Adipose tissue (tissue), 3 donors: ENCODE measurements around the gene ADK. TPM values are rescaled to one million over a fixed set of nuclear protein-coding genes. Genes with fewer than 3 reads are reported as not detected.

Experiments
- H3K27ac ChIP-seq: one replicate; pipeline ENCODE4 v1.5.1; 2013; ENCODE audit warnings: low read depth, low read length
- WGBS, 3 donors: extraction: QIAGEN DNeasy Blood & Tissue Kit; methylation state at CpG; one replicate each; pipeline ENCODE4 v1.1.7; 2013; 5-methylcytosine and 5-hydroxymethylcytosine counted together
- polyA plus RNA-seq, 3 donors: library from polyadenylated mRNA; stranded (reverse); fragments of 200-250 nt; gene quantifications; one replicate each; pipeline ENCODE4 v1.2.3, GENCODE V29; 2013
- donor health status: healthy with polysubstance abuse.
- donor health status: Bipolar disorder and iron deficiency.
- donor health status: healthy.

The ADK gene
- polyA plus RNA-seq, 3 donors, result 10.9 to 28.3 (median 17.9) TPM

- no peak overlapping the region for H3K27ac ChIP-seq
- 20 to 25% (median 23%) methylated on average over 8 of the region's 8 CpGs for WGBS, 3 donors
Observed at GRCh38 chr10:74585231-74586087, 434.4 kb downstream of the ADK start.

GRCh38 chr10:74586088-74586585 lies 435.1 kb downstream of the ADK start:
- 6 to 10% (median 8%) methylated on average over 1 of the region's 1 CpG for WGBS, 3 donors
- no peak overlapping the region for H3K27ac ChIP-seq

DNA sequence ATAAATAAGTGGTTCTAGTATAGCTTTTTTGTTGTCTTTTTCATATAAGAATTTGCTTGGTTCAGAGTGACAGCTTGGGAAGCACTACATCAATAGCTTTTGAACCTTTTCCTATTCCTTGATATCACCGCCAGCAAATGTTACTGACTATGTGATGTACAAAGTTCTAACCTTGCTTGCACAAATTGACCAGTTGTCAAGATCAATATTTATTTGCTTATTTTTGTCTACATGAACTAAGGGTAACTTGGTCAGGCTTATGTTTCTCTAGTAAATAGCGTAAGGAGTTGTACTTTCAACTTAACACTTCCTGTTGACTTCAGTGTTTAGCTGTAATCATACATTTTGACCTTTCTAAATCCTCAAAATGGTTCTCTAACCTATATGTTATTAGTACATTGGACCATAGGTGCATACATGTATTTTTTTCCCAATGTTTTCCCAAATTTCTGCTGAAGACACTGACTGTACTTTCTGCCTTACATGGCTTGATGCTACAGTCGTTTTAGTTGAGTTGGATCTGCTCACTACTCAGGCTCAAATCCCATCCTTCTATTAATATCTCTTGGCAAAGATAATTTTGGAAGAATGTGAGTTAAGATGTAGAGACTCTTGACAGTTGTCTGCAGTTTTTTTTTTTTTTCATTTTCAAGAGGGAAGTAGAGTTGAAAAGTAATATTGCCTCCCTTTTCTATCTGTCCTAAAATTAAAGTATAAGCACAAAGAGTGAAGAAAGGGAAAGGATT lies 436.3 kb downstream of the ADK start:
- H3K27ac ChIP-seq, result no peak overlapping the region
- WGBS, 3 donors, result 76 to 94% (median 79%) methylated on average over 3 of the region's 3 CpGs

DNA sequence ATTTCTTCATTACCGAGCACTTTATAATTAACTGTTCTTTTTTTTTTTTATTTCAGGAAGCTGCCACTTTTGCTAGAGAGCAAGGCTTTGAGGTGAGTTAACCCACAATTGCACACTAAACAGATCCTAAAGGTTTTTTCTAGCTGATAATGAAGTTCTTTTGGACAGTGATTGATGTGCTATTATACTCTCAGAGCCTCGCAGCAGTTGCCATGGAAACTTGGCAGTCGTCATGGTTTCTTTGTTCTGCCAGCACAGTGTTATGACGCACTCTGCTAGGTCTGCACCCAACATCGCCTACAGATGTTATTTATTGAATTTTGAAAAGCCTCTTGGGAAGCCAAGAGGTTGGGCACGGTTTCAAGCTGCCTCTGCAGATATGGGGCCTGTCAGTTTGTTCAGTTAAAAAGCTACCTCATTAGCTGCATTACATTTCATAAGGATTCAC lies 438.2 kb downstream of the ADK start:
- 9 to 22% (median 13%) methylated on average over 6 of the region's 6 CpGs for WGBS, 3 donors
- H3K27ac ChIP-seq, result no peak overlapping the region

DNA sequence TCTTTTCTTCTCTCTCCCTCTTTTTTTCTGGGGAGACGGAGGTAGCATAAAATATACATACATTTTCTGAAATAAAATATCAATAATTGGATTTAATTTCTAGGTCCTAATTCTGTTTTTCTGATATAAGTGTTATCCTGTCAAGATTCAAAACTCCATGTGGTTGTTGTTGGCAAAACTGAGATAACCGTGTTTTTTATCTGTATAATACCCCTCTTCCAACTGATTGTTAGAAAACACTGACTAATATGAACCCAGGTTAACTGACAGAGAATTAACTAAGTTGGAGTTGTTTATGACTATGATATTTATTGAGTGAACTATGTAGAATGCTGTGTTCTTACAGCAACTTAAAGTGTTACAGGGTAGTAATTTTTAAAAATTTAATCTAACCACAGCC lies 438.8 kb downstream of the ADK start:
- no peak overlapping the region for H3K27ac ChIP-seq
- 37 to 81% (median 78%) methylated on average over 2 of the region's 2 CpGs for WGBS, 3 donors

DNA sequence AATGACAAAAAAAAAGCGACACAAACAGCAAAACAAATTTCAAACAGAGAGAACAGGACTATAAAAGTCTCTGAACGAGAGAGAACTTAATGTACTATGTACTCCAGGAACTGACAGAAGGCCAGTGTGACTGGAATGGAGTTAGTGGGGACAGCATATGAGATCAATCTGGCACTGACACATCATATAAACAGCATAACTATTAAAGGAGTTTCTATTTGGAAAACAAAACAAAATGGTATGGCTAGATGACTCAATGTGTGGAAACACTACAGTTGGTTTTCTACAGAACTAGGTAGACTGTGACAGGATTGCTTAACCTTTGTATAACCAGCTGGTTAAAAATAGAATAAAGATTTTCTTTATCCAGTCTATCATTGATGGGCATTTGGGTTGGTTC lies 442.4 kb downstream of the ADK start:
- no peak overlapping the region for H3K27ac ChIP-seq
- 63 to 83% (median 82%) methylated on average over 2 of the region's 2 CpGs for WGBS, 3 donors

DNA sequence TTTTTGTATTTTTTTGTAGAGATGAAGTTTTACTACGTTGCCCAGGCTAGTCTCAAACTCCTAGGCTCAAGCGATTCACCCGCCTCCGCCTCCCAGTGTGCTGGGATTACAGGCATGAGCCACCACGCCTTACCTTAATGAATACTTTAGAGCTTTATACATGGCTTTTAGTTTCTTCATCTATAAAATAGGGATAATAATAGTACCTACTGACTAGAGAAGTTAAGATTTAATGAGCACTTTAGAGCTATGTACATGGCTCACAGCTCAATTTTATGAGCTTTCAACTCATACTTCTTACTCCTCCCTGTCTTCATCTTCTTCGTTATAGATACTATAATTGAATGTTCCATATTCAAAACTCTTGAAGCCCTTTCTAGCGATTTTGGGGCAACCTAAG lies 445.7 kb downstream of the ADK start:
- 97 to 99% (median 98%) methylated on average over 7 of the region's 7 CpGs for WGBS, 3 donors

GRCh38 chr10:74598891-74599566 lies 448.0 kb downstream of the ADK start:
- 50 to 71% (median 65%) methylated on average over 5 of the region's 5 CpGs for WGBS, 3 donors
- no peak overlapping the region for H3K27ac ChIP-seq

More for the DNA sequence above, 445.7 kb downstream of the ADK start:
- H3K27ac ChIP-seq, result no peak overlapping the region

DNA sequence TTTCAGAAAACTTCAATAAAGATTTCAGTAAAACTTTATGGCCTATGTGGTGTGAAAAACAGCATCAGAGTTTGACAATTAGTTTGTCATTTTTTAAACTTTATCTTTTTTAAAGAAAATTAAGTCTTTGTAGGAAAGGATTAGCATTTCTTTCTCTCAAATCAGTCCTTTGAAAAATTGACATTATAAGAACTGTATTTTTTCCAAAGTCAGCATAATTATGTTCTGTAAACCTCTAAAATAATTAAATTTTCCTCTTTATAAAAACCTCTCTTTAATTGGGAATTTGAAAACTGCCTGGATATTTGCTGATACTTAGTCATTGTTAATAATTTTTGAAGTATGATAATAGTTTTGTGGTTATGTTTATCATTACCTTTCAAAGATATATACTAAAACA lies 448.7 kb downstream of the ADK start:
- H3K27ac ChIP-seq, result no peak overlapping the region

DNA sequence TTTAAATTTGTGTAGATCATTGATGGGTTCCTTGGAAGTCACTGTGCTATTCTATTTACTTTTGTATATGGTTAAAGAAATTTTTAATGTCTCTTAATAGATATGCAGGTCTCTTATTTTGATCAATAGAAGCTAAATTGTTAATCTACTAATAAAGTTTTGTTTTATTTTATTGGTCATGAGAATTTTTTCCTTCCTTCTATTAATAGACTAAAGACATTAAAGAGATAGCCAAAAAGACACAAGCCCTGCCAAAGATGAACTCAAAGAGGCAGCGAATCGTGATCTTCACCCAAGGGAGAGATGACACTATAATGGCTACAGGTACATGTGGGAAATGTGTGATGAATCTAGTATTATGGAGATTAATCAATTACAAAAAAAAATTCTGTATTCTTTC lies 449.1 kb downstream of the ADK start:
- no peak overlapping the region for H3K27ac ChIP-seq
- WGBS, 3 donors, result 69 to 91% (median 87%) methylated on average over 2 of the region's 2 CpGs

GRCh38 chr10:74602576-74602975 lies 451.6 kb downstream of the ADK start:
- WGBS, 3 donors, result 89 to 94% (median 89%) methylated on average over 2 of the region's 2 CpGs
- no peak overlapping the region for H3K27ac ChIP-seq

GRCh38 chr10:74610299-74610698 lies 459.3 kb downstream of the ADK start:
- H3K27ac ChIP-seq, result no peak overlapping the region

GRCh38 chr10:74612195-74612594 lies 461.2 kb downstream of the ADK start:
- H3K27ac ChIP-seq, result no peak overlapping the region

- H3K27ac ChIP-seq, result no peak overlapping the region
Observed at GRCh38 chr10:74620626-74621025, 469.6 kb downstream of the ADK start.

DNA sequence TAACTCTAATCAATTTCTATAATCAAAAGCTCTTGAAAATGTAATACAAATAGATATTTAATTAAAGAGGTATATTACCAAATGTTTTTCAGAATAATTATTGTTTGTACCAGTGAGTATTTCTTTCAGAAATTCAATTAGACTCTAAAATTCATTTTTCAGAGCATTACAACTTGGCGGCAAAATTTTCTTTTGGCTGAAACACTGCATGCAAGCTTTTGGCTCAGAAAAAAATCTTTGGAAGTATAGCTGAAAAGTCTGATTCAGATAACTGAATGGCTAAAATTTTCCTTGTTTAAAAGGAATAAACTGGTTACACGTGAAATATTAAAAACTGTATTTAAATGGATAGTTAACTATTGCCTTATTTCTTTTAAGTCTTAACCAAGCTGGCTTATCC lies 472.8 kb downstream of the ADK start:
- no peak overlapping the region for H3K27ac ChIP-seq
- 70 to 84% (median 76%) methylated on average over 2 of the region's 2 CpGs for WGBS, 3 donors

- 82 to 87% (median 86%) methylated on average over 1 of the region's 1 CpG for WGBS, 3 donors
- H3K27ac ChIP-seq, result no peak overlapping the region
Observed at GRCh38 chr10:74624501-74624900, 473.5 kb downstream of the ADK start.

DNA sequence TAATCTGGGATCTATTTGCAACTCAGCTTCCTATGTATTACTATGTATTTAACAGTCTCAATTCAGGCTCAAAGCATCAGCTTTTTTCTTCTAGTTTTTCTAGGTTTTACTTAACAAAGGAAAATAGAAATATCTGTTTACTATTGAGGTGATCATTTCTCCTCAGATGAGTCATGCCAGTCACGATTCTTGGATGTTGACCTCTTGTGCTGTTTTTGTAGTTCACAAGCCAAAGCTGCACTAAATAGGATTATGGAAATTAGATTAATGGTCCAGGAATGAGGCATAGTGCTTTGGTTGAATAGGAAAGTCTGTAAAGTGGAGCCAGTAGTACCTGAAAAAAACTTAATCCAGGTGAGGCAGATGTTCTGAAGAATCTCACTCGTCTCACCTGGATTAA lies 477.1 kb downstream of the ADK start:
- no peak overlapping the region for H3K27ac ChIP-seq
- WGBS, 3 donors, result 74 to 82% (median 77%) methylated on average over 2 of the region's 2 CpGs

GRCh38 chr10:74634995-74635536 lies 484.0 kb downstream of the ADK start:
- H3K27ac ChIP-seq, result no peak overlapping the region

DNA sequence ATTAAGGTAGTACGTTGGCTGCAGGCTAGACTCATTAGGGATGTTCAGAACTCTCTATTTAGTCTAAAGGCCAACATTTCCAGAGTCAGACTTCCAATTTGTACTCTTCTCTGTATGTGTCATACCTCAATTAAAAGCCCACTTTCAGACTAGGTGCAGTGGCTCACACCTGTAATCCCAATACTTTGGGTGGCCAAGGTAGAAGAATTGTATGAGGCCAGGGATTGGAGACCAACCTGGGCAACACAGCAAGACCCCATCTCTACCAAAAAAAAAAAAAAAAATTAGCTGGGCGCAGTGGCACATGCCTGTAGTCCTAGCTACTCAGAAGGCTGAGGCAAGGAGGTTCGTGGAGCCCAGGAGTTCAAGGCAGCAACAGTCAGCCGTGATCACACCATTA lies 484.6 kb downstream of the ADK start:
- no peak overlapping the region for H3K27ac ChIP-seq
- 95 to 99% (median 99%) methylated on average over 4 of the region's 4 CpGs for WGBS, 3 donors
